COR-L47 (cell line): ENCODE data around the gene QARS1.

Experiments used
- DNase-seq: peaks from one replicate; lab custom pipeline; 2025; lab: John Stamatoyannopoulos, UW

QARS1 gene

GRCh38 chr3:49053543-49053942, 51.0 kb downstream of the QARS1 start:
- no peak for DNase-seq
